K562 (cell line): ENCODE data around the gene LRRC47. TPM values are rescaled to one million over a fixed set of nuclear protein-coding genes. Genes with fewer than 3 reads are reported as not detected.

Experiments
- ATAC-seq: fragments of 200-7000 bp; cut with Tn5 transposase; 3 replicates; pipeline ENCODE4 v1.9.1; 2020; ENCODE audit warnings: moderate library complexity
- BruUV-seq: library from RNA; stranded (reverse); fragments of 400-500 nt; replicated peaks from 2 replicates; lab custom pipeline; 2021; lab: Mats Ljungman, UMichigan
- CTCF ChIA-PET: fragments of 300-600 bp; formaldehyde crosslinking; extraction: SDS; loops from one replicate; lab custom pipeline; 2021; ENCODE audit warnings: low intra/inter-chr PET ratio; lab: Yijun Ruan, JAX
- POLR2A ChIA-PET: fragments of 300-600, 350-650 bp; sonication (Branson Sonifier 250); formaldehyde crosslinking; extraction: SDS; loops from one replicate; lab custom pipeline; 2021; ENCODE audit warnings: antibody characterized with exemption, inconsistent platforms; lab: Yijun Ruan, JAX
- DNase-seq, 4 experiments: peaks; one replicate each; pipeline versions ENCODE4 v3.0.0 to v3.0.0-alpha.2; 2011 to 2018; ENCODE audit warnings: low spot score in 3 of 4, mixed read lengths in 3 of 4; ENCODE audit errors: extremely low read depth in 1 of 4
- FAIRE-seq: peaks from 2 replicates; lab custom pipeline; 2011; peaks lifted over from hg19 to GRCh38; lab: Jason Lieb, UNC
- H2AFZ ChIP-seq: 2 replicates; pipeline ENCODE4 v1.6.0; 2011; ENCODE audit warnings: low read depth, low read length, control low read depth, inconsistent platforms
- H3K27ac ChIP-seq: fragments of 200-600 bp; 3 replicates; pipeline ENCODE4 v1.8.0; 2011; ENCODE audit warnings: low read depth, mild to moderate bottlenecking, control low read depth, inconsistent platforms, low read length, moderate library complexity, mixed read lengths; ENCODE audit errors: extremely low read depth
- H3K27me3 ChIP-seq, 2 experiments: fragments of 300-600 bp in 1 of 2; 2 replicates in 1 of 2; 3 replicates in 1 of 2; pipeline versions ENCODE4 v1.6.0 to v1.8.0; 2011; ENCODE audit warnings: inconsistent platforms in 2 of 2, low read length in 2 of 2, mild to moderate bottlenecking in 1 of 2, mixed read lengths in 1 of 2, moderate library complexity in 1 of 2; ENCODE audit not compliant: control insufficient read depth in 2 of 2, insufficient read depth in 2 of 2
- H3K36me3 ChIP-seq: fragments of 300-600 bp; 3 replicates; pipeline ENCODE4 v1.8.0; 2011; ENCODE audit warnings: mild to moderate bottlenecking, low read length, inconsistent platforms; ENCODE audit not compliant: control insufficient read depth, insufficient read depth
- H3K4me1 ChIP-seq, 2 experiments: fragments of 200-600 bp in 1 of 2; replicated peaks in 1 of 2; 2 replicates in 1 of 2; 3 replicates in 1 of 2; pipeline versions ENCODE4 v1.5.1 to v1.8.0; 2011; ENCODE audit warnings: inconsistent platforms in 2 of 2, low read length in 2 of 2, mild to moderate bottlenecking in 1 of 2, mixed read lengths in 1 of 2, moderate library complexity in 1 of 2; ENCODE audit not compliant: control insufficient read depth in 2 of 2, insufficient read depth in 2 of 2
- H3K4me2 ChIP-seq: 2 replicates; pipeline ENCODE4 v1.6.1; 2011; ENCODE audit warnings: low read length, control low read depth, inconsistent platforms, mixed read lengths; ENCODE audit not compliant: insufficient read depth
- H3K4me3 ChIP-seq: fragments of 200-600 bp; sonication (generic), shearing (Covaris generic); 2 replicates; pipeline ENCODE4 v1.5.1; 2016; ENCODE audit warnings: control low read depth, inconsistent platforms
- H3K79me2 ChIP-seq: fragments of 200-600 bp; 3 replicates; pipeline ENCODE4 v1.8.0; 2011; ENCODE audit warnings: low read length, inconsistent platforms; ENCODE audit not compliant: control insufficient read depth, insufficient read depth
- H3K9ac ChIP-seq, 2 experiments: 2 replicates each; pipeline versions ENCODE4 v1.6.0 to v1.6.1; 2011; ENCODE audit warnings: low read depth in 2 of 2, low read length in 2 of 2, control low read depth in 1 of 2, inconsistent platforms in 1 of 2, mild to moderate bottlenecking in 1 of 2, mixed read lengths in 1 of 2; ENCODE audit not compliant: insufficient read depth in 1 of 2
- H3K9me1 ChIP-seq: one replicate; pipeline ENCODE4 v1.6.0; 2011; ENCODE audit warnings: inconsistent platforms, mild to moderate bottlenecking, low read length, moderate library complexity; ENCODE audit not compliant: control insufficient read depth, insufficient read depth
- H3K9me3 ChIP-seq: replicated peaks from 2 replicates; pipeline ENCODE4 v1.5.1; 2011; ENCODE audit warnings: low read depth, low read length, inconsistent platforms; ENCODE audit not compliant: control insufficient read depth, insufficient read depth
- H4K20me1 ChIP-seq: replicated peaks from 2 replicates; pipeline ENCODE4 v1.6.1; 2011; ENCODE audit warnings: low read length, inconsistent platforms, mixed read lengths; ENCODE audit not compliant: control insufficient read depth, insufficient read depth
- ARID1B ChIP-seq: fragments of 450-650 bp; IDR thresholded peaks from 2 replicates; pipeline ENCODE4 v1.6.1; 2016; ENCODE audit warnings: antibody characterized with exemption, mild to moderate bottlenecking, inconsistent platforms
- ATF7 ChIP-seq: fragments of 450-650 bp; IDR thresholded peaks from 2 replicates; pipeline ENCODE4 v1.7.1; 2014; ENCODE audit warnings: mild to moderate bottlenecking, moderate library complexity
- CBFA2T3 ChIP-seq: fragments of 450-650 bp; IDR thresholded peaks from 2 replicates; pipeline ENCODE4 v1.6.1; 2017
- EZH2 ChIP-seq: IDR thresholded peaks from 2 replicates; pipeline ENCODE4 v1.6.1; 2012; ENCODE audit warnings: low read depth, mild to moderate bottlenecking, inconsistent platforms, low read length, borderline replicate concordance
- HDAC3 ChIP-seq: fragments of 450-650 bp; IDR thresholded peaks from 2 replicates; pipeline ENCODE4 v1.6.1; 2018; ENCODE audit warnings: borderline replicate concordance, mild to moderate bottlenecking, moderate library complexity; ENCODE audit not compliant: partially characterized antibody
- HNRNPLL ChIP-seq: fragments of 200-400 bp; formaldehyde crosslinking; IDR thresholded peaks from 2 replicates; pipeline ENCODE4 v1.6.1; 2017; ENCODE audit warnings: low read length, low read depth, mild to moderate bottlenecking; ENCODE audit not compliant: poor library complexity, severe bottlenecking
- HNRNPUL1 ChIP-seq: fragments of 200-400 bp; formaldehyde crosslinking; IDR thresholded peaks from 2 replicates; pipeline ENCODE4 v1.6.1; 2017; ENCODE audit warnings: low read length
- MEIS2 ChIP-seq: fragments of 450-650 bp; IDR thresholded peaks from 2 replicates; pipeline ENCODE4 v1.6.1; 2014; ENCODE audit warnings: mild to moderate bottlenecking; ENCODE audit not compliant: partially characterized antibody
- PKNOX1 ChIP-seq: fragments of 450-650 bp; IDR thresholded peaks from 2 replicates; pipeline ENCODE4 v1.6.1; 2016
- RAD21 ChIP-seq, 2 experiments: fragments of 250-450 bp in 1 of 2; fragments of 450-650 bp in 1 of 2; sonication (Bioruptor Pico) in 1 of 2; formaldehyde crosslinking in 1 of 2; IDR thresholded peaks in 1 of 2; conservative IDR thresholded peaks in 1 of 2; 2 replicates each; pipeline versions ENCODE4 v1.4.0 to v1.8.0; 2020 to 2022; ENCODE audit warnings: mild to moderate bottlenecking in 2 of 2, moderate library complexity in 1 of 2
- RHOXF2B ChIP-seq: fragments of 250-450 bp; sonication (Bioruptor Pico); conservative IDR thresholded peaks from 2 replicates; pipeline ENCODE4 v1.5.1; 2021
- SAP30 ChIP-seq: fragments of 200-600 bp; sonication (generic); IDR thresholded peaks from 2 replicates; pipeline ENCODE4 v1.6.1; 2012; ENCODE audit warnings: borderline replicate concordance, low read depth, mild to moderate bottlenecking, moderate library complexity, low read length, control low read depth, inconsistent platforms; ENCODE audit not compliant: insufficient read depth, poor library complexity, severe bottlenecking
- STAG1 ChIP-seq: sonication (generic); formaldehyde crosslinking; IDR thresholded peaks from 2 replicates; pipeline ENCODE4 v1.5.0; 2020; ENCODE audit warnings: missing genetic modification reagents, borderline replicate concordance
- TAL1 ChIP-seq: fragments of 450-650 bp; IDR thresholded peaks from 2 replicates; pipeline ENCODE4 v1.6.1; 2016; ENCODE audit warnings: mild to moderate bottlenecking
- TCF3 ChIP-seq: sonication (generic); formaldehyde crosslinking; IDR thresholded peaks from 2 replicates; pipeline ENCODE4 v1.4.0; 2020; ENCODE audit warnings: mild to moderate bottlenecking, missing genetic modification reagents
- ZFP30 ChIP-seq: fragments of 250-450 bp; sonication (Bioruptor Pico); IDR thresholded peaks from 2 replicates; pipeline ENCODE4 v1.8.0; 2022; ENCODE audit warnings: moderate library complexity, mild to moderate bottlenecking, inconsistent platforms, borderline replicate concordance
- ZFX ChIP-seq: sonication (generic); formaldehyde crosslinking; IDR thresholded peaks from 2 replicates; pipeline ENCODE4 v1.8.0; 2022; ENCODE audit warnings: mild to moderate bottlenecking, missing genetic modification reagents, moderate library complexity
- ZNF174 ChIP-seq: fragments of 250-450 bp; sonication (Bioruptor Pico); IDR thresholded peaks from 2 replicates; pipeline ENCODE4 v1.4.0; 2020; ENCODE audit warnings: mild to moderate bottlenecking
- ZNF449 ChIP-seq: fragments of 250-450 bp; sonication (Bioruptor Pico); IDR thresholded peaks from 2 replicates; pipeline ENCODE4 v1.8.0; 2022; ENCODE audit warnings: moderate library complexity, mild to moderate bottlenecking, inconsistent platforms
- WGBS: fragments of 100-300 bp; shearing (Covaris generic); methylation state at CpG from one replicate; pipeline ENCODE4 v1.1.6; 2016; ENCODE audit warnings: low coverage, mixed read lengths; ENCODE audit not compliant: insufficient coverage; ENCODE audit errors: missing lambda C conversion rate; 5-methylcytosine and 5-hydroxymethylcytosine counted together
- in situ Hi-C: fragments of 300-500 bp; cut with MboI; formaldehyde crosslinking; loops from 4 replicates; pipeline ENCODE4 v1.15.0; 2018; ENCODE audit warnings: inconsistent platforms, mixed read lengths
- intact Hi-C: fragments of 100-400 bp; cut with micrococcal nuclease; formaldehyde crosslinking; loops from 2 replicates; pipeline ENCODE4 v1.14.2; 2022
- polyA plus RNA-seq, 8 experiments: library from polyadenylated mRNA; depleted of rRNA in 4 of 8; stranded (reverse) in 5 of 8; unstranded in 3 of 8; fragments of >200 nt; fragmentation: Nextera tagmentation in 2 of 8; fragmentation: Illumina TruSeq in 1 of 8; extraction: Ambion mirVana in 2 of 8; extraction: Trizol in 1 of 8; gene quantifications; 2 replicates each; pipeline versions ENCODE4 v1.2.1 to v1.2.3, GENCODE V29; 2011 to 2014; ENCODE audit warnings: inconsistent platforms in 1 of 8, missing spikeins in 1 of 8
- total RNA-seq, 7 experiments: library from RNA; depleted of rRNA in 6 of 7; stranded (reverse); fragments of >200 nt in 6 of 7; fragmentation: Illumina TruSeq in 2 of 7; extraction: Trizol in 2 of 7; gene quantifications; 2 replicates each; pipeline versions ENCODE4 v1.2.1 to v1.2.3, GENCODE V29; 2011 to 2021; ENCODE audit warnings: low replicate concordance in 1 of 7

Gene LRRC47
- total and polyA plus RNA-seq, 9 of the 15 experiments (the other 6 are each of a cell fraction or from before 2014, with no cell fraction given) = 4.6 to 68.0 (median 35.9) TPM

- Histone ChIP-seq H3K36me3 (no peaks in the 10 kb centered on the region), H3K9me1 (no peaks in the 10 kb centered on the region), H3K4me1 (peaks cover 11 to 43% of the 10 kb centered on the region in 2 experiments; a peak in 4 of 5 replicates), H2AFZ (peak overlapping the region; percentile 20), H3K27ac (no peak overlapping the region), H3K9ac (peak overlapping the region in 1 of 2 experiments; percentile 74; a peak in 1 of 4 replicates), H4K20me1 (no peaks in the 10 kb centered on the region), H3K27me3 (peaks cover 10 to 27% of the 10 kb centered on the region in 2 experiments; a peak in 3 of 5 replicates), H3K4me3 (no peak overlapping the region), H3K9me3 (no peaks in the 10 kb centered on the region), H3K79me2 (no peaks in the 10 kb centered on the region), H3K4me2 (peak overlapping the region; percentile 34; the same call in 1 of the 2 replicates)
- POLR2A ChIA-PET = interaction anchor here (0.6 to 1.7 kb wide), 5 partner anchors 13 to 26 kb away, joined by 3 to 9 read pairs (median 3); no protein-coding TSS in a partner anchor
- in situ Hi-C loops = no loop called here
- ATAC-seq = peak; percentile 76
- peak in 3 of 4 experiments; percentile 52 to 53 (median 53) for DNase-seq
- CTCF ChIA-PET = no interaction called here
- intact Hi-C loops = no loop called here
- BruUV-seq = no TSS peak
- WGBS = 14% methylated on average over 21 of the region's 21 CpGs
- FAIRE-seq = peak; percentile 44
- TF ChIP-seq CBFA2T3 = peak; percentile 63
- TF ChIP-seq TAL1 = no peak
- TF ChIP-seq ARID1B = peak; percentile 45; the same call in 1 of the 2 replicates
- TF ChIP-seq ZNF174 (CRISPR knock-in tag) = no peak
- no peak for TF ChIP-seq SAP30
- TF ChIP-seq HNRNPUL1 = no peak
- TF ChIP-seq HDAC3 = no peak
- no peak for TF ChIP-seq EZH2
- no peak for TF ChIP-seq PKNOX1
- no peak for TF ChIP-seq ZNF449 (CRISPR knock-in tag)
- TF ChIP-seq ATF7 = peak; percentile 78; the same call in 1 of the 2 replicates
- TF ChIP-seq TCF3 (CRISPR knock-in tag) = peak; percentile 47; the same call in 1 of the 2 replicates
- TF ChIP-seq HNRNPLL = no peak
- TF ChIP-seq ZFX (CRISPR knock-in tag) = no peak
- TF ChIP-seq MEIS2 = peak; percentile 17
- peak in 1 of 2 experiments; percentile 28; a peak in 2 of 4 replicates for TF ChIP-seq RAD21 (CRISPR knock-in tag; conservative IDR thresholded peaks at IDR 0.05 in 1 of 2, IDR thresholded peaks at IDR 0.05 in 1 of 2)
- no peak for TF ChIP-seq ZFP30 (CRISPR knock-in tag)
- TF ChIP-seq STAG1 (CRISPR knock-in tag) = no peak
- TF ChIP-seq RHOXF2B (CRISPR knock-in tag) = no peak
These were observed 39.9 kb downstream of the LRRC47 start for GRCh38 chr1:3756394-3756793.
